Upper lobe of left lung (tissue), 6 donors: ENCODE results near the gene SULF2. TPM values are rescaled to one million over a fixed set of nuclear protein-coding genes. Genes with fewer than 3 reads are reported as not detected.
"Not testable (repeated sequence)": the region's sequence is repeated elsewhere in the genome, so short reads cannot be mapped to it uniquely, and the experiment has no call there.

Experiments
- ATAC-seq, 2 donors: fragments of 200-7000 bp; cut with Tn5 transposase; one replicate each; pipeline ENCODE4 v1.9.1; 2022; ENCODE audit warnings: mild to moderate bottlenecking in 2 of 2, moderate library complexity in 2 of 2; ENCODE audit not compliant: low FRiP score in 2 of 2
- DNase-seq, 2 donors: peaks; one replicate each; pipeline ENCODE4 v3.0.0-alpha.2; 2019 to 2020
- H3K27ac ChIP-seq, 4 donors: fragments of 200-600 bp; sonication (generic); one replicate each; pipeline ENCODE4 v1.5.1; 2016 to 2019
- H3K27me3 ChIP-seq, 4 donors: fragments of 200-600 bp; sonication (generic); one replicate each; pipeline ENCODE4 v1.5.1; 2017 to 2019
- H3K36me3 ChIP-seq, 4 donors: fragments of 200-600 bp; sonication (generic); one replicate each; pipeline ENCODE4 v1.5.1; 2016 to 2019
- H3K4me1 ChIP-seq, 4 donors: fragments of 200-600 bp; sonication (generic); one replicate each; pipeline ENCODE4 v1.5.1; 2018 to 2019
- H3K4me3 ChIP-seq, 4 donors: fragments of 200-600 bp; sonication (generic); one replicate each; pipeline ENCODE4 v1.5.1; 2017 to 2019; ENCODE audit warnings: mild to moderate bottlenecking in 2 of 4, moderate library complexity in 1 of 4
- H3K9me3 ChIP-seq, 4 donors: fragments of 200-600 bp; sonication (generic); one replicate each; pipeline ENCODE4 v1.5.1; 2018 to 2019
- CTCF ChIP-seq, 6 experiments: fragments of 450-650 bp in 4 of 6; fragments of 200-600 bp in 2 of 6; sonication (generic) in 2 of 6; IDR thresholded peaks; one replicate each; pipeline ENCODE4 v1.5.1; 2016 to 2019; ENCODE audit warnings: antibody characterized with exemption in 6 of 6
- EP300 ChIP-seq, 4 donors: sonication (generic); formaldehyde crosslinking; IDR thresholded peaks; one replicate each; pipeline ENCODE4 v1.5.1; 2017; ENCODE audit warnings: antibody characterized with exemption in 4 of 4, control low read depth in 2 of 4
- POLR2A ChIP-seq, 4 donors: fragments of 450-650 bp; IDR thresholded peaks; one replicate each; pipeline ENCODE4 v1.5.1; 2016 to 2017; ENCODE audit warnings: antibody characterized with exemption in 4 of 4, mild to moderate bottlenecking in 2 of 4
- POLR2AphosphoS5 ChIP-seq, 2 donors: sonication (generic); formaldehyde crosslinking; IDR thresholded peaks; one replicate each; pipeline ENCODE4 v1.5.1; 2017; ENCODE audit warnings: antibody characterized with exemption in 2 of 2
- WGBS, 2 donors: methylation state at CpG; one replicate each; pipeline ENCODE4 v1.1.5; 2017 to 2018; 5-methylcytosine and 5-hydroxymethylcytosine counted together
- total RNA-seq, 6 donors: library from RNA; depleted of rRNA in 4 of 6; stranded (reverse); fragments of >200 nt in 4 of 6; gene quantifications; one replicate each; pipeline versions ENCODE4 v1.1.0 to v1.2.1, GENCODE V29; 2016 to 2021
- donor health status: DM: no; HTN: no; CAD: no; lungs with moderate emphysema.
- donor health status: DM: no; HTN: yes; CAD: no; lungs with severe emphysema.

The SULF2 gene
- total RNA-seq, 6 donors from 2014 or later, result 15.0 to 63.8 (median 21.7) TPM

GRCh38 chr20:47795214-47795907 is 10.1 kb upstream of the SULF2 start:
- WGBS, 2 donors, result 80 to 81% methylated on average over 17 of the region's 17 CpGs
- no peak overlapping the region for H3K27ac ChIP-seq
- no peaks in the 10 kb centered on the region for H3K36me3 ChIP-seq
- ATAC-seq (no peak), DNase-seq (no peak)
- no peak for TF ChIP-seq POLR2AphosphoS5 (IDR thresholded peaks at IDR 0.05)
- no peak overlapping the region for H3K4me3 ChIP-seq
- H3K4me1 ChIP-seq, result peaks cover 0 to 10% (median 8%) of the 10 kb centered on the region in 4 donors
- no peaks in the 10 kb centered on the region for H3K27me3 ChIP-seq
- no peaks in the 10 kb centered on the region for H3K9me3 ChIP-seq

GRCh38 chr20:47794264-47794663 is 9.0 kb upstream of the SULF2 start:
- not testable (repeated sequence) for H3K27me3 ChIP-seq
- peaks cover 0 to 10% (median 8%) of the 10 kb centered on the region in 4 donors for H3K4me1 ChIP-seq

GRCh38 chr20:47792021-47792618 is 6.8 kb upstream of the SULF2 start:
- peaks cover 0 to 7% (median 0%) of the 10 kb centered on the region in 4 donors for H3K4me1 ChIP-seq
- H3K27ac ChIP-seq, result no peak overlapping the region
- ATAC-seq (peak; percentile 42 to 82), DNase-seq (peak in 1 of 2 donors; percentile 28)
- no peak overlapping the region for H3K4me3 ChIP-seq
- H3K36me3 ChIP-seq, result no peaks in the 10 kb centered on the region
- no peaks in the 10 kb centered on the region for H3K27me3 ChIP-seq
- no peaks in the 10 kb centered on the region for H3K9me3 ChIP-seq
- 72 to 78% methylated on average over 9 of the region's 9 CpGs for WGBS, 2 donors
- no peak for TF ChIP-seq POLR2A (IDR thresholded peaks at IDR 0.05)
- TF ChIP-seq EP300 (IDR thresholded peaks at IDR 0.05), result no peak
- no peak for TF ChIP-seq CTCF (IDR thresholded peaks at IDR 0.05)
- peak in 1 of 2 donors; percentile 61 for TF ChIP-seq POLR2AphosphoS5 (IDR thresholded peaks at IDR 0.05)

More at GRCh38 chr20:47794264-47794663, 9.0 kb upstream of the SULF2 start:
- not testable (repeated sequence) for H3K4me3 ChIP-seq, DNase-seq, H3K9me3 ChIP-seq, H3K36me3 ChIP-seq, H3K27ac ChIP-seq, ATAC-seq
- WGBS, 2 donors, result 94 to 97% methylated on average over 6 of the region's 6 CpGs

GRCh38 chr20:47791084-47791599 is 5.9 kb upstream of the SULF2 start:
- peaks cover 0 to 9% (median 7%) of the 10 kb centered on the region in 4 donors for H3K4me1 ChIP-seq
- DNase-seq (no peak), ATAC-seq (no peak)
- WGBS, 2 donors, result 91 to 95% methylated on average over 2 of the region's 2 CpGs
- no peaks in the 10 kb centered on the region for H3K9me3 ChIP-seq
- TF ChIP-seq EP300 (IDR thresholded peaks at IDR 0.05) (no peak), CTCF (IDR thresholded peaks at IDR 0.05) (no peak), POLR2A (IDR thresholded peaks at IDR 0.05) (no peak), POLR2AphosphoS5 (IDR thresholded peaks at IDR 0.05) (no peak)
- H3K36me3 ChIP-seq, result no peaks in the 10 kb centered on the region
- H3K27me3 ChIP-seq, result no peaks in the 10 kb centered on the region
- H3K27ac ChIP-seq, result no peak overlapping the region
- no peak overlapping the region for H3K4me3 ChIP-seq

GRCh38 chr20:47790580-47790965 is 5.3 kb upstream of the SULF2 start:
- ATAC-seq, result no peak
- H3K4me1 ChIP-seq, result peaks cover 0 to 15% (median 11%) of the 10 kb centered on the region in 4 donors
- H3K9me3 ChIP-seq, result no peaks in the 10 kb centered on the region
- no peak overlapping the region for H3K4me3 ChIP-seq
- H3K27me3 ChIP-seq, result no peaks in the 10 kb centered on the region
- DNase-seq, result no peak
- no peak overlapping the region for H3K27ac ChIP-seq
- no peak for TF ChIP-seq POLR2AphosphoS5 (IDR thresholded peaks at IDR 0.05)
- TF ChIP-seq EP300 (IDR thresholded peaks at IDR 0.05), result no peak
- no peak for TF ChIP-seq POLR2A (IDR thresholded peaks at IDR 0.05)
- no peak for TF ChIP-seq CTCF (IDR thresholded peaks at IDR 0.05)
- H3K36me3 ChIP-seq, result no peaks in the 10 kb centered on the region
- WGBS, 2 donors, result 69 to 78% methylated on average over 5 of the region's 5 CpGs
